DMS 273 treated with DMSO at 0.1 percent for 48 hours (cell line): ENCODE data around the gene FXYD5.
"Not testable (repeated sequence)": the region's sequence is repeated elsewhere in the genome, so short reads cannot be mapped to it uniquely, and the experiment has no call there.

Experiments
- DNase-seq: peaks from one replicate; lab custom pipeline; 2025; lab: John Stamatoyannopoulos, UW

The FXYD5 gene

DNA sequence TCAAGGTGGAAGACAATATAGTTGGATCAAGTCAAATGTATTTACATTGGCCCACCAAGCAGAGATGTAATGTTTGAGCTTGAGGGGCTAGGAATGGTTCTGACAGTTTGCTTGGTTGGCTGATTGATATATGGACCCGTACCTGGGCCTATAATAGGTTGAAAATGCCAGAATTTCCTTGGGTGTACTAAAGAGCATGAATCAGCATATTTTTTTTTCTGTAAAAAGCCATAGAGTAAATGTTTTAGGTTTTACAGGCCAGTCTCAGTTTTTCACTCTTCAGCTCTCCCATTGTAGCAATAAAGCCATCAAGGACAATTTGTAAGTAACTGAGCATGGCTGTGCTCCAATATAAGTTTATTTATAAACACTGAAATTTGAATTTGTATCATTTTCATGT, 26.9 kb downstream of the FXYD5 start:
- DNase-seq, result no peak

DNA sequence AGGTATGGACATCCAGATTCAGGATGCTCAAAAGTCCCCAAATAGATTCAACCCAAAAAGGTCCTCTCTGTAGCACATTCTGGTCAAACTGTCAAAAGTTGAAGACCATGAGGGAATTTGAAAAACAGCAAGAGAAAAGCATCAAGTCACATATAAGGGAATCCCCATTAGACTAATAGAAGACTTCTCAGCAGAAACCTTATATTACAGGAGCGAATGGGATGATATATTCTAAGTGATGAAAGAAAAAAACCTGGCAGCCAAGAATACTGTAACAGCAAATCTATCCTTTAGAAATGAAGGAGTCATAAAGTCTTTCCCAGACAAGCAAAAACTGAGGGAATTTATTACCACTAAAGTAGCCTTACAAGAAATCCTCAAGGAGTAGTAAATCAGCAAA, 29.7 kb downstream of the FXYD5 start:
- no peak for DNase-seq

DNA sequence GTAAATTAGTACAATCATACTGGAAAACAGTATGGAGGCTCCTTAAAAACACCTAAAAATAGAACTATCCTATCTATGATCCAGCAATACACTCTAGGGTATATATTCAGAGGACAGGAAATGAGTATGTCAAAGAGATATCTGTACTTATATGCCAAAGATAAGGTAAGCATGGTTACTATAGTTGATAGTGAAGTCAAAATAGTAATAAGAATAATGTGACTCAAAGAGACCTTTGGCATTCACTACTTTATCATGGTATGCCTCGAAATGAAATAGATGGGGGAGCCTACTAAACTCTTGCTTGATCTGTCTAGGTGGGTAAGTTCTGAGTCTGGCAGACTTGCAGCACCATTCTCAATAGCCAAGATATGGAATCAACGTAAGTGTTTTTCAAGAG, 30.3 kb downstream of the FXYD5 start:
- DNase-seq, result no peak

DNA sequence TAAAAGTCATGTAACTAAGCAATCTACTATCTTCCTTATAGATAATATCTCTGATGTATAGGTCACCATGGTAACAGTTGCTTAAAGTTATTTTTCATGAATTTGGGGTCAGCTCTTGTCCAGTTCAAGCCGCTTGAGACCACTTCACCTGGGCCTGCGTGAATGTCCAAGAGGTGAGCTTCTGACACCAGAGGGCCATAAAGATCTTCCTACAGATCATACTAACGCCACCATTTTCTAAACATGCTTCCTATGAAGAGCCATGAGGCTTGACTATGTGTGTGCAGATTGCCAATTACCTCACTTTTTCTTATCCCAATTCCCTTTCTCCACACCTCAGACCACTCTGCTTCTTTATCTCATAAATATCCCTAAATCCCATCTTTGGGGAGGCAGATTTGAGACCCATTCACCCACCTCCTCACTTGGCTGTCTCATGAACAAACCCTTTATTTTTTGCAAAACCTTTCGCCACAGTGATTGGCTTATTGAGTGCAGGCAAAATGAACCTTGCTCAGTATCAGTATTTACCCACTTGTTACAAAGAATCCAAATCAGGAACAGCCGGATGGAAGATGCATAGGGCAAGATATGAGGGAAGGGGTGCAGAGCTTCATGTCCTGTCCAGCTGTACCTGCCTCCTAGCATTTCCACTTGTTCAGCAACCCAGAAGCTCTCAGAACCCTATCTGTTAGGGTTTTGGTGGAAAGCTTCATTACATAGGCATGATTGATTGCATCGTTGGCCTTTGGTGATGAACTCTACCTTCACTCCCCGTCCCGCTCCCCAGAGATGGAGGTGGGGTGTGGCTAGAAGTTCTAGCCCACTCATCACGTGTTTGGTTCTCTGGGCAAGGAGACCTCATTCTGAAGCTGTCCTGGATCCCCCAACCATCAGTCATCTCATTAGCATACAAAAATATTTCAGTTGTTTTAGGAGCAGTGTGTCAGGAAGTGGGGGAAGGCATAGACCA, 39.8 kb downstream of the FXYD5 start:
- no peak for DNase-seq

DNA sequence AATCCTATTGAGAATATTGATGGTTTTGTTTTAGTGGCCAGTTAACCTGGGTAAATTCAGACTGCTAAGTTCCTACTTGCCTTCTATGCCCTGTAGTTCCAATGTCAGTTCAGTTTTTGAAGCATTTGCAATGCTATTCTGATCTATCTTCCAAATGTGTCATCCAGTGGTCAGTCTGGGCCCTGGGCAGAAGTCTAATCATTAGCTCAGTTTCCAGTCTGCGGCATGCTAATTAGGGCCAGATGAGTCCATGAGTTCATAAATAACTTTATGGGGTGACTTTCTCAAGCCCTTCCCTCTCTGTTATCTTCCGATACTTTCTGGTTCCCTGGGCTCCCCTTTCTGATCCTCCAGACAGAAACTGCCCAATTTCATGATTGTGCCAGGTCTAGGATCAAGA, 41.3 kb downstream of the FXYD5 start:
- DNase-seq, result no peak

DNA sequence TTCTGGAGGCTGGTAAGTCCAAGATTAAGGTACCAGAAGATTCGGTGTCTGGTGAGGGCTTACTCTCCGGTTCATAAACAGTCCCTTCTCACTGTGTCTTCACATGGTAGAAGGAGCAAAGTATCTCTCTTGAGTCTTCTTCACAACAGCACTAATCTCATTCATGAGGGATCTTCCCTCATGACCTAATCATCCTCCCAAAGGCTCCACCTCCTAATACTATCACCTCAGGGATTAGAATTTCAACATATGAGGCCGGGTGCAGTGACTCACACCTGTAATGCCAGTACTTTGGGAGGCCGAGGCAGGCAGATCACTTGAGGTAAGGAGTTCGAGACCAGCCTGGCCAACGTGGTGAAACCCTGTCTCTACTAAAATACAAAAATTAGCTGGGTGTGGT, 42.3 kb downstream of the FXYD5 start:
- DNase-seq, result not testable (repeated sequence)

DNA sequence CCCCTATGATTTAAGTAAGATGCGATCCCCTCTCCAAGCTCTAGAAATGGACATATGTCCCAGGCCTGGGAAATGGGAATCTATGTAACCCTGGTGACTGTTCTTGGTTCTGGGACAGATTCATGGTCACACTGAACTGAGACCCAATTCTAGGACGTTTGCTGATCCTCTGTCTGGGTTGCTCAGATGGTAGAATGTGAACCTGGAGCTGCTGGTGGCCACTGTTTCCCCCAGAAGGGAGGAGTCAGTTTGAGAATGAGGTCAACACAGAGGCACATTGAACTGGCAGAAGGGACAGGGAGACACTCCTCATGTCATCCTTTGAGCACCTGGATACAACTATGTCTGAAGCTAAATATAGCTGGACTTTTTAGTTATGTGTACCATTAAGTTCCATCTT, 44.9 kb downstream of the FXYD5 start:
- no peak for DNase-seq

DNA sequence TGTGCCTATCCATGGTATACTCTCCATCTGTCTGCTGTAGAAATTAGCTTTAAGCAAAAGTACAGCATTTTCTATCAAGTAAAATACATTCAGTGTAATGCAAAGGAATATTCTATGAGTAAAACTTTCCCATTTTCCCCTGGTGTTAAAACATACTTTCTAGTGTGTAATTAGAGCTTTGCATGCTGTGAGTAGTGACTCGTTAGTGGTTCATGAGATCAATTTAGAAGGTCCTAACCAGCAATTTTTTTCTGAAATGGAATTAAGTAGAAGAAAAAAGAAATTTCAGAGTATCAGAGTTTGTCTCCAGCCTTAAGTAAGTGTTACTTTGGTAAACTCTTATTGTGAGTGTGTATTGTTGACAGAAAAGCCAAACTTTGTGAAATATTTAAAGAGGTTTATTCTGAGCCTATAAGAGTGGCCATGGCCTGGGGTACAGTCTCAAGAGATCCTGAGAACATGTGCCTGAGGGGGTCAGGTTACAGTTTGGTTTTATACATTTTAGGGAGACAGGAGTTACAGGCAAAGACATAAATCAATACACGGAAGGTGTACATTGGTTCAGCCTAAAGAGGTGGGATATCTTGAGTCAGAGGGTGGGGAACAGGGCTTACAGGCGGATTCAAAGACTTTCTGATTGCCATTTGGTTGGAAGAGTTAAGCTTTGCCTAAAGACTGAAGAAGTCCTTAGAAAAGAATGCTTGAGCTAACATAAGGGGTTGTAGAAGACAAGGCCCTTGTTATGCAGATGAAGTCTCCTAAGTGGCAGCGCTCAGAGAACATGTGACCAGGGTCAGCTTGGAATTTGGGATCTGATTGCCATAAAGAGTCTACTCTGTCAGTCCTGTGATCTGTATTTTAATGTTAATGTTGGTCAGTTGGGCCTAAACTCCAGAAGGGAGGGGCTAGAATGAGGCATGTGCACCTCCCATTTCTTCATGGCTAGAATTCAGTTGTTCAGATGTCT, 48.5 kb downstream of the FXYD5 start:
- no peak for DNase-seq

DNA sequence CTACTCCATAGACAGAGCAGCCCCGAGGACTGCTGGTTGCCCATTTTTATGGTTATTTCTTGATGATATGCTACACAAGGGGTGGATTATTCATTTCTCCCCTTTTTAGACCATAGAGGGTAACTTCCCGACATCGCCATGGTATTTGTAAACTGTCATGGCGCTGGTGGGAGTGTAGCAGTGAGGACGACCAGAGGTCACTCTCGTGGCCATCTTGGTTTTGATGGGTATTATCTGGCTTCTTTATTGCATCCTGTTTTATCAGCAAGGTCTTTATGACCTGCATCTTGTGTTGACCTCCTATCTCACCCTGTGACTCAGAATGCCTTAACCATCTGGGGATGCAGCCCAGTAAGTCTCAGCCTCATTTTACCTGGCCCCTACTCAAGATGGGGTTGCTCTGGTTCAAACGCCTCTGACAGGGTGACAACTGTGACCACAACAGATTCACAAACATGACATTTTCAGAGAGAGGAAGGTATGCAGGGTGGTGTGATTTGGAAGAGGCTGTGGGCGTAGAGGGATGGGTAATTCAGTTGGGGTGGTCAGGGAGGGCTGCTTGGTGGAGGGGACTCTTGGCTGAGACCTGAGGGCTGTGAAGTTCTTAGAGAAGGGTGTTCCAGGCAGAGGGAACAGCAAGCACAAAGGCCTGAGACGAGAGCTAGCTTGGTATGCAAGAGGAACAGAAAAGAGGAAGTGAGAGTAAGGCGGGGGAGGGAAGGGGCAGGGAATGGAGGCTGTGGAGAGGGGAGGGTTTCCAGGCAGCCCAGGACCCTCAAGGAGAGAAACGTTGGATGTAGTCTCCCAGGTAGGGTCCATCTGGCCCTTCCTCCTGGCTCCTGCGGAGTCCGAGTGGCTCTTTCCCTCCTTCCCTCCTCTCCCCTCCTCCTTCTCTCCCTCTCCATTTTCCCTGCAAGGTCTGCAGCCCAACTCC, 50.5 kb downstream of the FXYD5 start:
- no peak for DNase-seq

DNA sequence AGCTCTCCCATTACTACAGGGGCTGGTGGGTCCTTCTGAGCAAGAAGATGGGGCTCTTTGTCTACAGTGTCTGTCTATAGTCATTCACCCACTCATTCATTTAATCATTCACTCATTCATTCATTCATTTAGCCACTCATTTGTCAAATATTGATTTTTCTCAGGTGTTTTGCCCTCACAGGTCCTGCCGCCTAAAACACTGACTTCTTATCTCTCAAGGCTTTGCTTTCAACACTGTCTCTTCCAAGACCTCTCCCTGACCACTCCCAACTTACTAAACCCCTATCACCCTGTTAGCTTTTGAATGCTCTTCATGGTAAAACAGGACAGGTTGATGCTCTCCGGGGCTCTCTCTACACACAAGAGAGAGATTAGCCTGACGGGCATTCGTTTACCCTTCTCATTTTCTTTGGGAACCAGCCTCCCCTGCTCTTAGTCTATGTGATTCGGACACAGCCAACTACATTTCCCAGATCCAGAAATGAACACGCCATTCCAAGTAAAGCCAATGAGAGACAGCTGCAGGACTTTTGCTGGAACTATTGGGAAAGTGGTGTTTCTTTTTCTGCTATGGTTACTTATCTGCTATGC, 51.3 kb downstream of the FXYD5 start:
- no peak for DNase-seq

DNA sequence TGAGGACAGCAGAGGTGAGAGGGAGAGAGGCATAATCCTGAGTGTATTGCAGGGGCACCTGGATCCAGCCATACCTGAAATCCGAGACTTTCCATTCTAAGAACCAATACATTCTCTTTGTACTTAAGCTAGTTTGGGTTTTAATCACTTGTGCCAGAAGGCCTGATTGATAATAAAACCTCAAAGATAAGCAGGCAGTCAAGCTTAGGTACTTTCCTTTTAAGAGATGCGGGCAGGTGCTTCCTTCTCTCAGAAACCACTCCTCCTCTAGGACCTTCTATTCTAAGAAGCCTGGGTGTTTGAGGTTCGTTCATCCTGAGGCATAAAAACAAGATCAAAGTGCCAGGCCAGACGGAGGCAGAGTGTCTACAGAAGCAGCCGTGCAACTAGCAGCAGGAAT, 51.8 kb downstream of the FXYD5 start:
- no peak for DNase-seq

DNA sequence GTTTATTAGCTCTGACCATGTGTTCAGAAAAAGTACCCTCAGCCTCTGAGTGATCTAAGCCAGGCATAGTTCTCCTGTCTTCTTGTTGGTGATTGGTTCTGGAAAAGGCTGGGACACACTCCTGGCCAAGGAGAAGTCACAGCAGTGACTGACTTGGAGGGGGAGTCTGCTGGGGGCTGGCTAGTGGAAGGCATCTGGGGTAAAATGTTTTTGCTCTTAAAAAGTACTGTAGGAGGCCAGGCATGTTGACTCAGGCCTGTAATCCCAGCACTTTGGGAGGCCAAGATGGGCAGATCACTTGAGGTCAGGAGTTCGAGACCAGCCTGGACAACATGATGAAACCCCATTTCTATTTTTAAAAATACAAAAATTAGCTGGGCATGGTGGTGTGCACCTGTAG, 52.3 kb downstream of the FXYD5 start:
- no peak for DNase-seq

DNA sequence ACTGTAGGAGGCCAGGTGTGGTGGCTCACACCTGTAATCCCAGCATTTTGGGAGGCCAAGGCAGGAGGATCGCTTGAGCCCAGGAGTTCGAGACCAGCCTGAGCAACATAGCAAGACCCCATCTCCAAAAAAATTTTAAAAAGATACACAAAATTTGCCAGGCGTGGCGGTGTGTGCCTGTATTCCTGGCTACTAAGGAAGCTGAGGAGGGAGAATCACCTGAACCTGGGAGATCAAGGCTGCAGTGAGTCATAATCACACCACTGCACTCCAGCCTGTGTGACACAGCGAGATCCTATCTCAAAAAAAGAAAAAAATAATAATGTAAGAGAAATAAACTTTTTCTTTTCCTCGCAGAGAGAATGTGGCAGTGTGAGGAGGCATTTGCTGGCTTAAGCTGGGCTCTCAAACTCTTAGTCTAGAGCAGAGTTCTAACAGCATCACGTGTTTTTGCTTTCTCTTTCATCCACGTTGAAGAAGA, 52.9 kb downstream of the FXYD5 start:
- DNase-seq, result no peak

DNA sequence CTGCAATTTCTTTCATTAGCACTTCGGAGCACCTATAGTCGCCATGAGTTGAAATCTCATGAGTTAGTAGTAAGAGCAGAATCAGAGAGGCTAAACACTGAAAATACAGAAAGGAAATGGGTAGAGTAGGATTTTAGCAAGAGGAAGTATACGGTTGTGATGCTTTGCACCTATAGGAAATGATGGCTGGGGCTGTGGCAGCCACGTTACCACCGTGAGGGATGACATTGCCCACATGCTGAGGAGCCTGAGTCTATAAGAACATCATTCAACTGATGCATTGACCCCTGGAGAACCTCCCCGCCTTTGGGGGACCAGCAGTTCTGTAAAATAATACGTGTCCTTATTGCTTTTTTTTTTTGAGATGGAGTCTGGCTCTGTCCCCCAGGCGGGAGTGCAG, 53.6 kb downstream of the FXYD5 start:
- DNase-seq, result no peak

DNA sequence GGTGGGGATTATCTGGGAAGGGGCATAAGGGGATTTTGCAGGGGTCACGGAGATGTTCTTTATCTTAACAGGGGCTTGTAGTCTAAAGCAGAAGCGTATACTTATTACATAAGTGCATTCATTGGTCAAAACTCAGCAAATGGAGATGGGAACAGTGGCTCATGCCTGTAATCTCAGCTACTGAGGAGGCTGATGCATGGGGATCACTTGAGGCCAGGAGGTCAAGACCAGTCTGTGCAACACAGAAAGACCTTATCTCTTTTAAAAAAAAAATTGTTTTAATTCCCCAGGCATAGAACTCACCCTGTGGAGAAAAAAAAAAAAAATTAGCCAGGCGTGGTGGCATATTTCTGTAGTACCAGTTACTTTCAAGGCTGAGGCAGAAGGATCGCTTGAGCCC, 55.1 kb downstream of the FXYD5 start:
- no peak for DNase-seq

DNA sequence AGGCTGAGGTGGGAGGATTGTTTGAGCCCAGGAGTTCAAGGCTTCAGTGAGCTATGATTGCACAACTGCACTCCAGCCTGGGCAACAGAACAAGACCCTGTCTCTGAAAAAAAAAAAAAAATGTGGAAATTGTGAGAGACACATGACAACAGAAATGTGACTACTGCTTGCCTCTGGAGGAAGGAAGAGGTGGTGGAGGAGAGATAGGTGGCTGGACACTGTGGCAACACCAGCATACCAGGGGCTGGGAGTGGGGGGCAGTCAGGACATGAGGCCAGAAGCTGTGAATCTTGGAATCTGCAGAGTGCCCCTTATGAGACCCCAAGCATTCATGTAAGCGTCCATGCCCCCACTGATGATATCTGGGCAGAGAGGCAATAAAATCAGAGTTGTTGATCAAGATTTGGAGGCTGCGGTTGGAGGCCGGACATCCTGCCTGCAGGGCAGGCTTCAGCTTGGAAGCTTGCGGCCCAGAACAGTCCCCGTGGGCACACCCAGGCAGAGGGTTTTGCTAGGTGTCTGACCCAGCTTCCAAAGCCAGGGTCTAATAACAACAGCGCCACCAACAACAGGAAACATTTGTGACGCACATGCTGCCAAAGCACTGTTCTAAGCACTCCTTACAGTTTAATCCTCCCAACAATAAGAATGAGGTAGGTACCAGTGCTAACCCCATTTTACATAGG, 57.2 kb downstream of the FXYD5 start:
- no peak for DNase-seq

DNA sequence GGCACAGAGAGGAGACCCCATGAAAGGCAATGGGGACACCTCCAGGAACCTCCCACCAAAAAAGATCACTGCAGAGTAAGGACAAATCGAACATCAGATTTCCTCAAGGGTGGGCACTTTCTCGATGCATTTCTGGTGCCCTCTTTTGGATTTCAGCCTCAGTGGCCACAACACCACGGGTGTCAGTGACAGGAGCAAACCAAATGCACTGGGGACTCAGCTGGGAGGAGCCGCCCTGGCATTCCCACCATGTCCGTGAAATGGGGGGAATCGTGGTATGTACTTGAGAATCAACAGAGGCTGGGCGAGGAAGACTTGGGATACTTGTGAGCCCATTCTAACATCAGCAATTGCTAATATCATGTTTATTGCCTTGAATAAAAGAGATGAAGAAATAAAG, 57.7 kb downstream of the FXYD5 start:
- no peak for DNase-seq

DNA sequence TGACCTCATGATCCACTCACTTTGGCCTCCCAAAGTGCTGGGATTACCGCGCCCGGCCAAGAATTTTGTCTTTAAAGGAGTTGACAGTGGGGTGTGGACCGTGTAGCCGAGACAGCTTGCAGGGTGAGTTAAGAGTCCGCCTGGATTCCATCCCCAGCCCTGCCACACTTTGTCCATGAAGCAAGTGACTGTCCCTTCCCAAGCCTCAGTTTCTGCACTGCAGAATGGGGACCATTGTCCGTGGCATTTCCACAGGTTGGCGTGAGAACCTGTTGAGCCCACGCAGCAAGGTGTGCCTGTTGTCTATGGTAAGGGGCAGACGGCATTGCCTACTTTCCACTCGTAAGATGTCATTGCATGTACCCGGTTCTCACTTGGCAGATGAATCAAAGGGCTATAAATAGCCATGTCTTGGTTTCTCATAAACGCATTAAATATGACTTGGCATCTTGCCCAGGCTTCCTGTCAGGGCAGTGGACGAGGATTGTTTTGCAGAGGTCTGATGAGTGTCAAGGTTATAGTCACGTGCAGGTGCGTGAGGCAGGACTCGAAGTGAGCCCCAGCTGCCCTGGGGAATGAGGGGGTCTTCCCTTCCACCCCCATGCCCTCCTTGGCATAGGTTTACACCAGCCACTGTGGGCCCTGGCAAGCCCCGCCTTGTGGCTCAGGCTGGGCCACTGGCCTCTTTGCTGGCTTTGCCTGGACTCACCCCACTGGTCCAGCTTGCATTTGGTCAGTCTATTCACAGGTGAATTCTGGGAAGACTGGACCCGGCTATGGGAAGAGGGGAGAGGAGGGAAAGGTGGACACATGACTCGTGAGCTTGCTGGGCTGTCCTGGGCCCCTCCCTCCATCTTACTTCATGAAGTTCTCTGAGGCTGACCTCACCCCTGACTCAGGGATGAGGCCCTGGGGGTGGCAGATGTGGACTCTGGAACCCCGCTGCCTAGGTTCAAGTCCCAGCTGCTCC, 59.4 kb downstream of the FXYD5 start:
- peak; percentile 22 for DNase-seq

DNA sequence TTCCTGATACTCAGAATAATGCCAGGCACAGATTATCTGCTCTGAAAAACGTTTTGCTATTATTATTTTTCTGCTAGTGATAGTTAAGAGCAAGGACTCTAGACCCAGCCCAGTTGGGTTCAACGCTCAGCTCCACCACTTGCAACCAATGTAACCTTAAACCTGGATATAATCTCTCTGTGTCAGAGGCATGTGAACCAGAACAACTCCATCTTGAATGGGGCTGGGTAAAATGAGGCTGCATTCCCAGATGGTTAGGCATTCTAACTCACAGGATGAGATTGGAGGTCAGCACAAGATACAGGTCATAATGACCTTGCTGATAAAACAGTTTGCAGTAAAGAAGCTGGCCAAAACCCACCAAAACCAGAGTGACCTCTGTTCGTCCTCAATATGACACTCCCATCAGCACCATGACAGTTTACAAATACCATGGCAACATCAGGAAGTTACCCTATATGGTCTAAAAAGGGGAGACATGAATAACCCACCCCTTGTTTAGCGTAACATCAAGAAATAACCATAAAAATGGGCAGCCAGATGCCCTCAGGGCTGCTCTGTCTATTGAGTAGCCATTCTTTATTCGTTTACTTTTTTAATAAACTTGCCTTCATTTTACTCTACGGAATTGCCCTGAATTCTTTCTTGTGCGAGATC, 60.4 kb downstream of the FXYD5 start:
- DNase-seq, result no peak
